ENCODE data around the gene TFF2.

The TFF2 gene

GRCh38 chr21:42379426-42380215 is 28.8 kb upstream of the TFF2 start:
- no peaks in the 10 kb centered on the region for H3K9me3 ChIP-seq (ENCODE audit: control insufficient read depth, insufficient read depth, low read depth, low read length)
- no peak overlapping the region for H3K4me3 ChIP-seq (ENCODE audit: low read depth, low read length)
- ChIA-PET CTCF (interaction anchor here (0.6 kb wide), 1 partner anchor 1096 kb away, joined by 3 read pairs; no protein-coding TSS in a partner anchor), POLR2A (no interaction called here)
- TF ChIP-seq RBAK (tag by site-specific recombination; IDR thresholded peaks at IDR 0.05) (no peak), ZNF175 (tag by site-specific recombination; IDR thresholded peaks at IDR 0.05) (no peak), ZSCAN18 (tag by site-specific recombination; IDR thresholded peaks at IDR 0.05) (no peak), SP2 (tag by site-specific recombination; IDR thresholded peaks at IDR 0.05) (no peak), ZNF610 (tag by site-specific recombination; IDR thresholded peaks at IDR 0.05; ENCODE audit: borderline replicate concordance) (no peak), ZNF623 (tag by site-specific recombination; IDR thresholded peaks at IDR 0.05) (no peak), ZNF37A (tag by site-specific recombination; IDR thresholded peaks at IDR 0.05) (no peak), YY2 (tag by site-specific recombination; IDR thresholded peaks at IDR 0.05) (no peak), ZNF239 (tag by site-specific recombination; IDR thresholded peaks at IDR 0.05) (no peak), ZBTB8A (tag by site-specific recombination; IDR thresholded peaks at IDR 0.05) (no peak), ZSCAN4 (tag by site-specific recombination; IDR thresholded peaks at IDR 0.05) (no peak)
- no peak overlapping the region for H3K27ac ChIP-seq (ENCODE audit: extremely low read depth, low read depth, low read length)
- no peaks in the 10 kb centered on the region for H3K36me3 ChIP-seq (ENCODE audit: control insufficient read depth in 2 of 2, insufficient read depth in 1 of 2, low read length in 2 of 2)
- no peaks in the 10 kb centered on the region for H3K4me1 ChIP-seq (ENCODE audit: control insufficient read depth, insufficient read depth, low read length)

GRCh38 chr21:42378418-42378817 is 27.6 kb upstream of the TFF2 start:
- ChIA-PET CTCF (interaction anchor here (0.6 to 1.2 kb wide), 2 partner anchors 40 to 54 kb away, joined by 3 read pairs; no protein-coding TSS in a partner anchor), POLR2A (no interaction called here)
- Histone ChIP-seq H3K9me3 (ENCODE audit: control insufficient read depth, insufficient read depth, low read depth, low read length) (no peaks in the 10 kb centered on the region), H3K27ac (ENCODE audit: extremely low read depth, low read depth, low read length) (no peak overlapping the region), H3K36me3 (ENCODE audit: control insufficient read depth in 2 of 2, insufficient read depth in 1 of 2, low read length in 2 of 2) (no peaks in the 10 kb centered on the region), H3K4me1 (ENCODE audit: control insufficient read depth, insufficient read depth, low read length) (no peaks in the 10 kb centered on the region), H3K4me3 (ENCODE audit: low read depth, low read length) (no peak overlapping the region)
- TF ChIP-seq REST (tag by site-specific recombination; IDR thresholded peaks at IDR 0.05): no peak
- no peak for TF ChIP-seq ZFP69B (tag by site-specific recombination; IDR thresholded peaks at IDR 0.05)
- no peak for TF ChIP-seq TSHZ1 (tag by site-specific recombination; IDR thresholded peaks at IDR 0.05; ENCODE audit: borderline replicate concordance)
- TF ChIP-seq ZNF169 (tag by site-specific recombination; IDR thresholded peaks at IDR 0.05): no peak
- no peak for TF ChIP-seq ZBTB1 (tag by site-specific recombination; IDR thresholded peaks at IDR 0.05)
- no peak for TF ChIP-seq ZBTB6 (tag by site-specific recombination; IDR thresholded peaks at IDR 0.05)
- no peak for TF ChIP-seq ZNF184 (tag by site-specific recombination; IDR thresholded peaks at IDR 0.05)
- no peak for TF ChIP-seq ZBTB48 (tag by site-specific recombination; IDR thresholded peaks at IDR 0.05)
- TF ChIP-seq SP7 (tag by site-specific recombination; IDR thresholded peaks at IDR 0.05): no peak
- no peak for TF ChIP-seq ZNF112 (tag by site-specific recombination; IDR thresholded peaks at IDR 0.05)
- TF ChIP-seq ZNF140 (tag by site-specific recombination; IDR thresholded peaks at IDR 0.05): no peak
- TF ChIP-seq ZNF571 (tag by site-specific recombination; IDR thresholded peaks at IDR 0.05): no peak

Data from HEK293 (cell line).